Left ventricle myocardium inferior (tissue), 1 donor: ENCODE data around the gene DLK1. TPM values are rescaled to one million over a fixed set of nuclear protein-coding genes. Genes with fewer than 3 reads are reported as not detected.

Source experiments
- DNase-seq: peaks from one replicate; pipeline ENCODE4 v3.0.0-alpha.2; 2020
- H3K27ac ChIP-seq: fragments of 200-600 bp; replicated peaks from 2 replicates; pipeline ENCODE4 v1.8.0; 2021
- H3K27me3 ChIP-seq: fragments of 200-600 bp; 2 replicates; pipeline ENCODE4 v1.8.0; 2021; ENCODE audit warnings: low read depth
- H3K36me3 ChIP-seq: fragments of 200-600 bp; 2 replicates; pipeline ENCODE4 v1.8.0; 2021
- H3K4me1 ChIP-seq: fragments of 200-600 bp; 2 replicates; pipeline ENCODE4 v1.8.0; 2021
- H3K4me3 ChIP-seq: fragments of 200-600 bp; 2 replicates; pipeline ENCODE4 v1.8.0; 2021; ENCODE audit warnings: mild to moderate bottlenecking, moderate library complexity
- H3K9me3 ChIP-seq: fragments of 200-600 bp; replicated peaks from 2 replicates; pipeline ENCODE4 v1.8.0; 2021
- CTCF ChIP-seq: fragments of 200-600 bp; IDR thresholded peaks from 2 replicates; pipeline ENCODE4 v1.8.0; 2021; ENCODE audit warnings: antibody characterized with exemption, mild to moderate bottlenecking, borderline replicate concordance
- intact Hi-C: fragments of 100-400 bp; cut with micrococcal nuclease; formaldehyde crosslinking; loops from one replicate; pipeline ENCODE4 v1.11.0; 2022
- total RNA-seq: library from RNA; stranded (reverse); fragmentation: NEBNext Ultra II Directional; extraction: Animal tissue kit (Norgen Biotek cat#: 25700); gene quantifications from one replicate; pipeline ENCODE4 v1.2.1, GENCODE V29; 2021
- donor health status: DM: no; HTN: yes; CAD: no; lungs with severe emphysema.

Gene DLK1
- total RNA-seq, 1 donor from 2014 or later: 2.8 TPM

DNA sequence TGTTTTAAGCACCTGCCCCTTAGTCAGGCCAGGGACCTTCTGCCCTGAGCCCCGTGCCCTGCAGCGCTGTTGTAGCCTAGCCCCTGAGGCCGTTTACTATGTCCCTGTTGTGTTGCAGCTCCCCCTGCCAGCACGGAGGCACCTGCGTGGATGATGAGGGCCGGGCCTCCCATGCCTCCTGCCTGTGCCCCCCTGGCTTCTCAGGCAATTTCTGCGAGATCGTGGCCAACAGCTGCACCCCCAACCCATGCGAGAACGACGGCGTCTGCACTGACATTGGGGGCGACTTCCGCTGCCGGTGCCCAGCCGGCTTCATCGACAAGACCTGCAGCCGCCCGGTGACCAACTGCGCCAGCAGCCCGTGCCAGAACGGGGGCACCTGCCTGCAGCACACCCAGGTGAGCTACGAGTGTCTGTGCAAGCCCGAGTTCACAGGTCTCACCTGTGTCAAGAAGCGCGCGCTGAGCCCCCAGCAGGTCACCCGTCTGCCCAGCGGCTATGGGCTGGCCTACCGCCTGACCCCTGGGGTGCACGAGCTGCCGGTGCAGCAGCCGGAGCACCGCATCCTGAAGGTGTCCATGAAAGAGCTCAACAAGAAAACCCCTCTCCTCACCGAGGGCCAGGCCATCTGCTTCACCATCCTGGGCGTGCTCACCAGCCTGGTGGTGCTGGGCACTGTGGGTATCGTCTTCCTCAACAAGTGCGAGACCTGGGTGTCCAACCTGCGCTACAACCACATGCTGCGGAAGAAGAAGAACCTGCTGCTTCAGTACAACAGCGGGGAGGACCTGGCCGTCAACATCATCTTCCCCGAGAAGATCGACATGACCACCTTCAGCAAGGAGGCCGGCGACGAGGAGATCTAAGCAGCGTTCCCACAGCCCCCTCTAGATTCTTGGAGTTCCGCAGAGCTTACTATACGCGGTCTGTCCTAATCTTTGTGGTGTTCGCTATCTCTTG, 7.6 kb downstream of the DLK1 start:
- Histone ChIP-seq H3K36me3 (no peaks in the 10 kb centered on the region), H3K27ac (no peak overlapping the region), H3K9me3 (no peaks in the 10 kb centered on the region), H3K27me3 (peaks cover 89% of the 10 kb centered on the region), H3K4me3 (no peak overlapping the region), H3K4me1 (no peaks in the 10 kb centered on the region)
- intact Hi-C loops: no loop called here
- DNase-seq: no peak
- no peak for TF ChIP-seq CTCF

- intact Hi-C loops: no loop called here
- Histone ChIP-seq H3K27ac (no peak overlapping the region), H3K27me3 (peaks cover 79% of the 10 kb centered on the region), H3K4me1 (no peaks in the 10 kb centered on the region), H3K9me3 (no peaks in the 10 kb centered on the region), H3K36me3 (no peaks in the 10 kb centered on the region), H3K4me3 (no peak overlapping the region)
- no peak for DNase-seq
- no peak for TF ChIP-seq CTCF
These were observed 8.6 kb downstream of the DLK1 start for GRCh38 chr14:100735271-100735670.

DNA sequence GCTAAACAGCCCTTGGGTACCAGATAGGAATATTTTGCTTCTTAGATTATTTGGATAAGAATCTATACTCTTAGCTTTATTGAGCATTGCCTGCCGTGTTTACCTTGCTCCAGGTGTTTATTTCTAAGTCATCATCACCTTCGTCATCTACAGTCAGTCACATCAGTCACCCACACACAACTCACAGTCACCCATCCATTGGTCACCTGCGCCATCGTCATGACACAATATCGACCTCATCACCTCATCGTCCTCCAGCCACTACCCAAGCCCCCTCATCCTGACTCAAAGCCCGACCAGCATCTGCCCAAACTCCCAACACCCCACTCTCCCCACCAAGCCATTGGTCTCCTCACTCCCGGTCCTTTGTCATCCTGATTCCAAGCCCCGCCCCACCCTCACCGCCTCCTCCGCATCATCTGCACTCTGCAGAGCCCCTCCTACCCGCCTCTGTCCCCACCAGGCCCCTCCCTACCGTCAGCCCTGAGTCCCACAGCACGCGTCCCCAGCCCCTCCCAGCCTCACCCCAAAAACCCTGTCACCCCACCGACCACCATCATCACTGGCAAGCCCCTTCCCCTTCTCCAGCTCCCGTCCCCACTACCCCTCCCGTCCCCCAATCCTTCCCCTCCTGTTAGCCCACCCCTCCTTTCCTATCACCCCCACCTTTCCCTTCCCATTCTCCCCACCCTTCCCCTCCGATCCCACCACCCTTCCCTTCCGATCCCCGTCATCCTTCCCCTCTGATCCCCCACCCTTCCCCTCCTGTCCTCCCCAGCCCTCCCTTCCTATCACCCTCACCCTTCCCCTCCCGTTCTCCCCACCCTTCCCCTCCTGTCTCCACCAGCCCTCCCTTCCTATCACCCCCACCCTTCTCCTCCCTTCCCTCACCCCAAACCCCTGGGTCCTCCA, 9.8 kb downstream of the DLK1 start:
- no peak for DNase-seq
- Histone ChIP-seq H3K36me3 (no peaks in the 10 kb centered on the region), H3K4me3 (no peak overlapping the region), H3K27me3 (peaks cover 67% of the 10 kb centered on the region), H3K9me3 (peaks cover 6% of the 10 kb centered on the region), H3K4me1 (no peaks in the 10 kb centered on the region), H3K27ac (no peak overlapping the region)
- TF ChIP-seq CTCF: no peak
- intact Hi-C loops: no loop called here

GRCh38 chr14:100737526-100737925, 10.8 kb downstream of the DLK1 start:
- peaks cover 57% of the 10 kb centered on the region for H3K27me3 ChIP-seq
- H3K9me3 ChIP-seq: peaks cover 7% of the 10 kb centered on the region
- H3K4me3 ChIP-seq: no peak overlapping the region
- no peak for DNase-seq
- no peak overlapping the region for H3K27ac ChIP-seq
- H3K4me1 ChIP-seq: no peaks in the 10 kb centered on the region
- no peak for TF ChIP-seq CTCF
- no peaks in the 10 kb centered on the region for H3K36me3 ChIP-seq
- intact Hi-C loops: no loop called here

- no peak overlapping the region for H3K27ac ChIP-seq
- H3K36me3 ChIP-seq: no peaks in the 10 kb centered on the region
- H3K4me1 ChIP-seq: no peaks in the 10 kb centered on the region
- H3K4me3 ChIP-seq: no peak overlapping the region
- H3K27me3 ChIP-seq: peaks cover 49% of the 10 kb centered on the region
- DNase-seq: no peak
- intact Hi-C loops: no loop called here
- no peak for TF ChIP-seq CTCF
- H3K9me3 ChIP-seq: peaks cover 7% of the 10 kb centered on the region
These were observed 11.6 kb downstream of the DLK1 start for GRCh38 chr14:100738269-100738691.
